KBM-7 (cell line): ENCODE results near the gene TSPAN9.

Source experiments
- DNase-seq: peaks from one replicate; pipeline ENCODE4 v3.0.0-alpha.2; 2015
- in situ Hi-C: fragments of 300-500 bp; cut with MboI; formaldehyde crosslinking; loops from 2 replicates; pipeline ENCODE4 v1.14.3; 2020; ENCODE audit warnings: low sequenced_read_pairs, low pct_unique_long_range_greater_than_20kb, mixed read lengths

Gene TSPAN9

DNA sequence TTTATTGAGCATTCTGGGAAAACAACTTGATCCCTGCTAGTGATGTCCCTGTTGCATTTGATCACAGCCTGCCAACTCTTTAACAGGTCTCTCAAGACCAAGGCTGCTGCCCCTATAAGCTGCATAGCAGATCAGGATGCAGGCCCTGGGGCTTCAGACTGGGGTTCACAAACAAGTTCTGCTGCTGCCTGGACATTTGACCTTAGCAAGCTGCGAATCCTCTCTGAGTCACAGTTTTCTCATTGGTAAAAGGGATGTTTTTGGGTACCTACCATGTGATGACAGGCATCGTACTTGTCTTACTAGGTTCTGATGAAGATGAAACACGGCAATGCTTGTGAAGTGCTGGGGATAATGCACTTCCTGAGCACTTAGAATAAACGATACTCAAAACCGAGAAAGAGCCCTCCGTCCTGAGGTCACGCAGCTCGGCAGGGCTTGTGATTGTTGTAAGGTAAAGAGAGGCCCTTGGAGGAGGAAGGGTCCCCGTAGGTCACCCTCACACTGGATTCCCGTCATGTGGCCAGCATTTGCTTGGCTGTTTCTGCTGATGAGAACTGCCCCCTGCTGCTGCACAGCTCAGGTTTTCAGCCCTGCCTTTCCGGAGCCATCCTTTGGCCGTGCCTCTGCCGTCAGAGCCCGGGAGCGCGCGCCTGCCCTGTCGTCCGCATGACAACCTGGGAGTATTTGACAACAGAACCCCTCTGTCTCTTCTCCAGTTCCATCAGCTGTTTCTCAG, 39.1 kb downstream of the TSPAN9 start:
- no peak for DNase-seq
- in situ Hi-C loops: no loop called here

DNA sequence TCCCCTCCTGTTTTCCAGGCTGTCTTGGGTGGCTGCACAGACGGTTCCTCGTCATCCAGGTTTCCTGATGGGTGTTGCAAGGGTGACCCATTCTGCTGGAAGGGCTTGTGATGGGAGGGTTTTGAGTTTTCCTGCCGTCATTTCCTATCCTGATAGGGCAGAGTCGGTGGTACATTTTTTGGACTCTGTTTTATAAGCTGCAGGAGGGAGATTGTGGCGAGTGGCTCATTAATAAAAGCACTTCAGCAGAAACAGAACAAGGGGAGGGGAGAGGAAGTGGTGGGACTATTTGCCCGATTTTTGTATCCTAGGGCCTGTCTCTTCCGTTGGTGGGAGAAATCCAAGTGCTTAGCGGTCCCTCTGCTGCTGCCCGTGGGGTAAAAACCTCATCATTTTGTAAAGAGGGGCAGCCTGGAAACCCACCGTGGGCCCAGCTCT, 40.0 kb downstream of the TSPAN9 start:
- in situ Hi-C loops: no loop called here
- no peak for DNase-seq

DNA sequence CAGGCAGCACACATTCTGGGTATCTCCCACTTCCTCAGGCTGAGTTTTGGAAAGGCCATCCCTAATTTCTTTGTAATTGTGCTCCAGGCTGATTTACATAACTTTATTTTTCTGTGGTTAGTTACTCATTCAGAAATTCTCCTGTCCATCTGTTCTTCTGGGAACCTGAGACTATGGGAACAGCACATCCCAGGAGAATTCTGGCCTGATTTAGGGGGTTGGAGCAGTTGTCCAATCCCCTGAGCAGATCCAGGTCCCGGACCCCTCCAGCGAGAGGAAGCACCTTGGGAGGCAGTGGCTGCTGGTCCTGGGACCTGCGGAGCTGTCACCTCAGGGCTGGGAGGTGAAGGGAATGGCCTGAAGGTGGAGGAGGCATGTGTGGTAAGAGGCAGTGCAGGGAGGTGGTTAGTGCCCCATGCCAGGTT, 40.4 kb downstream of the TSPAN9 start:
- DNase-seq: no peak
- in situ Hi-C loops: no loop called here

DNA sequence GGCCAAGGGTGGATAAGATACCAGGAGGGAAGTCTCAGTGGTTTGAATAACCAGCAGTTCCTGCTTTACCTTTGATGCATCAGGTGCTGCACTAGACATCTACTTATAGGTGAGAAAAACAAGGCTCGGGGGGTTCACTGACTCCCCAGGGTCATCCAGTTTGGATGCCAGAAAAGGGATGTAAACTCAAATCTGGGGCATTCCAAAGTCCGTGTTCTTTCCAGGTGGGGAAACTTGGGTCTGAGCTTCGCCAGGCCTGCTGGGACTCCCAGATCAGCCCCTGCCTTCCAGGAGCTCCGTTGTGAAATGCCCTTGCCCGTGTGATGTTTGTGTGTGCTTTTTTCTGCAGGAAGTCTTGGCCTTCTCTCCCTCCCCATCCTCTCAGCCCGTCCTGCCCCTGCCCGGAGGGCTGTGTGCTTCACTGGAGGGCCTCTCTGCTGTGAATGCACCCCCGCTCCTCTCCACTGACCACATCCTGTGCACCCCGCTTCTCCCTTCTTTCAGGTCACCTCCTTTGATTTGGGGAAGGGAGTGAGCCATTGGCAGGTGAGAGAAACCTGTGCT, 42.1 kb downstream of the TSPAN9 start:
- in situ Hi-C loops: no loop called here
- no peak for DNase-seq

DNA sequence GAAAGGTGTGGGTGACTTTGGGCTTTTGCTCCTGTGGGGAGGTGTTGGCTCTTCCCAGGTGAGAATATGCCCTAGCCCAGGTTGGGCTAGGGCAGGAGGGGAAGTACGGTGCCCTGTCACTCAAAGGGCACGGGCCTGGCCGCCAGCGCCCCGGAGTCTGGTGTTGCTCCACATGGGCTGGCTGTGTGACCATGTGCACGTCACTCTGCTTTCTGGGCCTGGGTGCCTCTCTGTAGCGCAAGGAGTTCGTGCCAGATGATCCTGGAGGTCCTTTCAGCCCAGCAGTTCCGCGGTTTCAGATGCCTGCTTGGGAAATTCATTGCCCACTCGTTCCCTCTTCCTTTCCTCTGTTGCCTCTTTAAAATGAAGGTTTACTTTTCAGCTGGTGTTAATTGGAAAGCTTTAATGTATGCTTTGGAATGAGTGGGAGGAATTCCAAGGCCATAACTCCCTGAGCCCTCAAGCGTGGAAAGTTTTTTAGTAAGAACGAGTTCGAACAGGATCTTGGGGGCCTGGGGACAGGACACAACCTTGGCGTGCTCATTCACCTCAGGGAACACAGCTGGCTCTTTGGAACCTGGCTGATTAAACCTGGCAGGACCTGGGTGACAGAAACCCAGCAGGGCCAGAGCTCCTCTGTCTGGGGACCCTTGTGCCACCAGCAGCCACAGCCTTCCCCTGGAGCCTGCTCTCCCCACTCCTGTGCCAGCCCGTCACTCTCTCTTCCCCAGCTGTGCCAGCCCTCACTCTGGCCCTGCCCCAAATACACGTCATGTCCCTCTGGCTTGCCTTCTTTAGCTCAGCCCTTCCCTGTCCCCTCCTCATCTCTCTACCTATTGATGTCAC, 42.8 kb downstream of the TSPAN9 start:
- in situ Hi-C loops: no loop called here

DNA sequence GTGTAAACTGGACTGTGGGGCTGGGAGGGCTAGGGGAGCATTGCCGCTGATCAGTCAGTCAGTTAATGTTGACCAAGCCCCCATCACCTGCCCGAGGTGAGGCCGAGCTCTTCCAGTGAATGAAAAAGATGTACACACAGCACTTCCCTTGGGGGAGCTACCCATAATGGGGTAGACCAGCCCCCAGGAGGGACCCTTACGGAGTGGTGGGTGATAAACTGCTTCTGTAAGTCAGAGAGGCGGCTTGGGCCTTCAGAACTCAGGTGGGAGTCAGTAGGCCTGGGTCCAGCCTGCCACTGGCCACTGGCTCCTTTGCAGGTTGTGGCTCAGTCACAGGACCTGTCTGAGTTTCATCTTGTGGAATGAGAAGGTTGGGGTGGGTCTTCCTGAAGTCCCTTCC, 43.5 kb downstream of the TSPAN9 start:
- DNase-seq: no peak

More for the DNA sequence above, 42.8 kb downstream of the TSPAN9 start:
- DNase-seq: no peak

DNA sequence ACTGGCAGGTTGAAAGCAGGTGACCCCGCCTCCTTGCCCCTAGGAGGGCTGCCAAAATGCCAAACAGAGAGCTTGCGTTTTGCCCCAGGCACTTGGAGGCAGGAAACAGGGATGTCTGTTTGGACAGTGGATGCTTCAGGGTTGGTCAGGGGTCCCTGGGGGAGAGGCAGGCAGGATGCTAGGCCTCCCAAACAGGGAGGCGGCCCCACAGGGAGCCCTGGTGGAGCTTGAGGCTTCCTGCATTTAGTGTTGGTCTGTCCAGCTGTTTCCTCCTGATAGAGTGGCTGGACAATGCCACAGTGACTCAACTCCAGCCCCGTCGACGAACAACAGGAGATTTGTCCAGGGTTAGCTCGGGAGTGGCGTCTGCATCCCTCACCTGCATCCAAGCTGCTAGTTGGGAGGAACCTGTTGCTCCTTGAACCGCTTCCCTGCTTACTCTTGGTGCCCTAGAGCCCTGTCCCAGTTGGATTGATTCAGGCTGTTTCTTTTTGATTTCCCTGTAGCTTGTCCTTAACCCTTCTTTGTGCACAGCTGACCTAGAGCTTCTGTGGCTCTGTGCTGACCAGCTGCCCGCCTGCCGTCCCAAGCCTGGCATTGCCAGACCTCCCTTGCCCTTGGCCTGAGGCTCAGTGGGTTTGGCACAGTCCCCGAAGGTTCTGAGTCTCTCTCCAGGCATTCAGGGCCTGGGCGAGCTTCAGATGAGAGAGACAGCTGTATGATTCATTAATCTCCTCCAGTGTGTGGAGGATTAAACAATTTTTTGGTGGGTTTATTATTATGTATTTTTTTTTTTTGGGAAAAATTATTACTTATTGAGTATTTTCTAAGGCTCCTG, 45.9 kb downstream of the TSPAN9 start:
- in situ Hi-C loops: no loop called here
- no peak for DNase-seq

More for the DNA sequence above, 43.5 kb downstream of the TSPAN9 start:
- in situ Hi-C loops: no loop called here

DNA sequence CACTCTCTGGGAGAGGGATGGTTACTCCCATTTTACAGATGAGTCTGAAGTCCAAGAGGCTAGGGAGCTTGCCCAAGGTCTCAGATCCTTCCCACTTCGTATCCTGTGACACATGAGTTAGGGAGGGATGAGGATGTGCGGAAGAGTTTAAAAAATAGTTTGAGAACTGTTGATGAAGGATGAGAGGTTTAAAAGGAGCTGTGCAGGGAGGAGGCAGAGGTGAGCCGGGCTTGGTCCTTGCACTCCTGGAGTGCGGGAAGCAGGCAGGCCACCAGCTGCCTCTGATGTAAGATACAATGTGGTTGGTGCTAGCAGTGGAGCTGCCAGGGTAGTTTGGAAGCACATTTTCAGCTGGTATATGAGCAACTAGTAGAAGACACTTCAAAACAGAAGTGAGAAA, 46.5 kb downstream of the TSPAN9 start:
- no peak for DNase-seq
- in situ Hi-C loops: no loop called here

DNA sequence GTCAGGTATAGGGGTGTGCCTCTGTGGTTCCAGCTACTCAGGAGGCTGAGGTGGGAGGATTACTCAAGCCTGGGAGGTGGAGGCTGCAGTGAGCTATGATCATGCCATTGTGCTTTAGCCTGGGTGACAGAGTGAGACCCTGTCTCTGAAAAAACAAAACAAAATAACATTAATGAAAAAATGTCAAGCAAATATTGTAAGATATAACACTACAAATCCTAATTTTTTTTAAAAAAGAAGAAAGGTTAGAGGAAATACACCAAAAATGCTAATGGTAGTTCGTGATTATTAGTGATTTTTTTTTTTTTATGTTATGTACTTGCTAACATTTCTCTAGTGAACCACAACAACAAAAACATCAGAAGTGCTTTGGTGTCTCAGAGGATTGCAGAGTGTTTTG, 47.7 kb downstream of the TSPAN9 start:
- DNase-seq: no peak
- in situ Hi-C loops: no loop called here

DNA sequence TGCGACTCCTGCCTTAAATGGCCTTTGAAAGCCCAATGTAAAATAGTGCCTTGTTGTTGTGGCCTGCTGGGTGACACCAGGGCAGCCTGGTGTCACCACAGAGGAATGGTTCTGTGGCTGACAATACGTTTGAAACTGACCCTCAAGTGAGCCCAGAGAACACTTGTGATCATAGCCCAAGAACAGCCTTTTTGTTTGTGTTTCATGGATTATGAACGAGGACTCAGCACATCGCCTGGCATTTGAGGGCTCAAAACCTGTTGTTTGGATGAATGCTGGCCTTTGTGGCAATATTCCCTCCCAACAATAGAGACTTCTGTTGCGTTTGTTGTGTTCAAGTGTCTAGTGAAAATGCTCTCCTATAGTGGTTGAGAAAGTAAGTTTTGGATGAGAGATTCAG, 48.5 kb downstream of the TSPAN9 start:
- no peak for DNase-seq
- in situ Hi-C loops: no loop called here

DNA sequence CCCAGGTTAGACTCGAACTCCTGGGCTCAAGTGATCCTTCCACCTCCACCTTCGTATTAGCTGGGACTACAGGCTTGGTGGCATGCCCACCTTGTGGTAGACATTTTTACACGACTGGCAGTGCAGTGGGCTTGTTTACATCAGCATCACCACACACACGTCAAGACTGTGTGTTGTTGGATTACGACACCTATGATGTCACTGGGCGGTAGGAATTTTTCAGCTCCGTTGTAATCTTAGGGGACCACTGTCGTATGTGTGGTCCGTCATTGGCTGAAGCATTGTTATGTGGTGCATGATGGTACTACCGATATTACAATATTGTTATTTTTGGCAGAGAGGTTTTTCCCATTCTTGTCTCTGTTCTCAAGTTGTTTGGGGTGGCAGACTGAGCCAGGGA, 50.7 kb downstream of the TSPAN9 start:
- in situ Hi-C loops: no loop called here
- no peak for DNase-seq

DNA sequence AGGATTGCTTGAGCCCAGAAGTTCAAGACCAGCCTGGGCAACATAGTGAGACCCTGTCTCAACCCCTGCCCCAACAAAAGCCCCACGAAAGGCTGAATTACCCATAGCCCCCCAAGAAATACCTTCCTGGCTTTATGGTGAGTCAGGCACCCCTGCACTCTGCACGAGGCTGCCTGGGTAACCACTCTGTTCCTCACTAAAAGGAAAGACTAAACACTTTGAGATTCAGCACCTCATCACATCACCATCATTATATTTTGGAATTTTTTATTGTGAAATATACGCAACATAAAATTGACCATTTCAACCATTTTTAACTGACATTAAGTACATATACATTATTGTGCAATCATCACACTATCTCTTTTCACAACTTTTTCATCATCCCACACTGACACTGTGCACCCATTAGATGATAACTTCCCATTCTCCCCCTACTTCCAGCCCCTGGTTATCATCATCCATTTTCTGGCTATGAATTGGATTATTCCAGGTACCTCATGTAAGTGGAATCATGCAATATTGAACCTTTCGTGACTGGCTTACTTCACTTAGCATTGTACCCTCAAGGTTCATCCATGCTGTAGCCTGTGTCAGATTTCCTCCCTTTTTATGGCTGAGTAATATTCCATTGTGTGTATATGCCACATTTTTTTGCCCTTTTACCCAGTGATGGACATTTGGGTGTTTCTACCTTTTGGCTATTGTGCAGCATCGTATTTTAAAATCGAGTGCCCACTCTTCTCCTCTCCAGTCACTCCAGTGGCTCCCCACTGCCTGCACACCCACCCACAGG, 51.5 kb downstream of the TSPAN9 start:
- DNase-seq: no peak
- in situ Hi-C loops: no loop called here

DNA sequence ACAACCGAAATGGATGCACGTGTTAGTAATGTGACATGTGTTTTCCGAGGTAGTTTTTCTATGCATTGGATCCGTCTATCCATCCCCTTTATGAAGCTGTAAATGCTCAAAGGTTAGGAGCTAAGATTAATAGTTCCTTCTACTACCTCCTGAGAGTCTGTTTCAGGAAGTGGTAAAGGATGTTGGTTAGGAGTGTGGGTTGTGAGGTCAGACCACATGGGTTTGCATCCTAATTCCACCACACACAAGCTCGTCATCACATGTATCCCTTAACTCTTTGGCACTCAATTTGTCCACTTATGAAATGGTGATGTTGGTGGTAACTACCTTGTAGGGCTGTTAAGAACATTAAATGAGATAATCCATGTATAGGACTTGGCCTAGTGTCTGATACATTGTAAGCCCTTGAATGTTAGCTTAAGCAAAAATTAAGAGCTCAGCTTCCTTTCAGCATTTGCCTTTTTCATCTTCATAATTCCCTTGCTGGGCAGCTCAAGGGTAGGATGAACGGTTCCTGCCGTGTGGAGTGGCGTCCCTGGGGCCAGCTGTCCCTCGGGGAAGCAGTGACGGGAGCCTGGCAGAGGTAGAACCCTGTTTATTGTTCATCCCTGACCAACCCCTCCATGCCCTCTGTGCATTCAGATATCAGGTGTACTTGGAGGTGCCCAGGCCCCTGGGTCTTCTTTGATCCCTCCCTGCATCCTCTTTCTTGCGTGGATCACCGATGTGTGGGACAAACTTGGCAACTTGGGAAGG, 52.3 kb downstream of the TSPAN9 start:
- DNase-seq: peak; percentile 94
- in situ Hi-C loops: loop anchor here (10.0 kb wide), 1 partner anchor 145 kb away; no protein-coding TSS in a partner anchor

DNA sequence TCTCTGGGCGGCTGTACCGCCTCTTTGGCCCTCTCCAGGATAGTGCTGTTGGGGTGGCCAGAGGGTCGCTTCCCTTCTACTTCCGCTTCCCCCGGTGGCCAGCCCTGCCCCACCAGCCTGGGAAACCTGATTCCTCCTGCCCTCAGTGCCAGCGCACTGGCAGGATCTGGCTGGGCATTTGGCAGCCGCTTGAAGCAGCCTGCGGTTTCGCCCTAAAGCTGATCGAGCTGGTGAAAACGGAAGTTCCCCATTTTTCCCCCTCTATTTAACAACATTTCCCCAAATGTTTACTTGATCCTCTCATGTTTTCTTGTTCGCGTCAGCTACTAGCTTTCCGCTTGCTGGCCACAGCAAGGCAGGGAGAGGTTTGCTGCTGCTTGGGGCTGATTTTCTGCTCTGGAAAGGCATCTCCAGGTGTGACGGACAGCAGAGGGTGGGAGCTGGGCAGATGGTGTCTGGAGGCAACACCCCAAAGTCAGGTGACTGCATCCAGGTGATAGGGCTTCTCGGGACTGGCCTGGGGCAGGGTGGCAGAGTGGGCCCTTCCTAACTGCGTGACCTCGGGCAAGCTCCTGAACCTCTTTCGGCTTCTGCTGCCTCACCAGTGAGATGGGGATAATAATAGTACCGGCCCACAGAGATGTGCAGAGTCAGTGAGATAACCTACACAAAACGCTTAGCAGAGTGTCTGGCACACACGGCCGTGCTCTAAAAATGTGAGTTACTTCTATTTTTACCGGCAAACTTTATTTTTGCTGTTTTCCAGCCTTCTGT, 53.1 kb downstream of the TSPAN9 start:
- peak; percentile 56 for DNase-seq
- in situ Hi-C loops: loop anchor here (10.0 kb wide), 1 partner anchor 145 kb away; no protein-coding TSS in a partner anchor

DNA sequence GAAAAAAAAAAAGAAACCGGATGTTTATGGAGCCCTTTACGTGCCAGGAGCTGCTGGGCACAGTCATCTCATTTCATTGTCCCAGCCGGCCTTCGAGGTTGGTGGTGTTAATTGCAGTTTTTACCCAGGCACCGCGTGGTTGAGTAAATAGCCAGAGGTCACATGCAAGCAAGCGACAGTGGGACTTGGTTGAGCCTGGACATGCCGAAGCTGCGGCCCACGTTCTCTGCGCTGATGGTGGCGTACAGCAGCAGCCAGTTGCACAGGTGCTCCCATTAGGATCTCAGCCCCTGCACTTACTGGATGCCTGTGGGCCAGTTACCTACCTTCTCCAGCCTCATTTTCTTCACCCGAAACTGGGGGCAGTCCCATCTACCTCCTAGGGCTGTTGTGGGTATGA, 54.0 kb downstream of the TSPAN9 start:
- DNase-seq: no peak
- in situ Hi-C loops: loop anchor here (10.0 kb wide), 1 partner anchor 144 kb away; no protein-coding TSS in a partner anchor

DNA sequence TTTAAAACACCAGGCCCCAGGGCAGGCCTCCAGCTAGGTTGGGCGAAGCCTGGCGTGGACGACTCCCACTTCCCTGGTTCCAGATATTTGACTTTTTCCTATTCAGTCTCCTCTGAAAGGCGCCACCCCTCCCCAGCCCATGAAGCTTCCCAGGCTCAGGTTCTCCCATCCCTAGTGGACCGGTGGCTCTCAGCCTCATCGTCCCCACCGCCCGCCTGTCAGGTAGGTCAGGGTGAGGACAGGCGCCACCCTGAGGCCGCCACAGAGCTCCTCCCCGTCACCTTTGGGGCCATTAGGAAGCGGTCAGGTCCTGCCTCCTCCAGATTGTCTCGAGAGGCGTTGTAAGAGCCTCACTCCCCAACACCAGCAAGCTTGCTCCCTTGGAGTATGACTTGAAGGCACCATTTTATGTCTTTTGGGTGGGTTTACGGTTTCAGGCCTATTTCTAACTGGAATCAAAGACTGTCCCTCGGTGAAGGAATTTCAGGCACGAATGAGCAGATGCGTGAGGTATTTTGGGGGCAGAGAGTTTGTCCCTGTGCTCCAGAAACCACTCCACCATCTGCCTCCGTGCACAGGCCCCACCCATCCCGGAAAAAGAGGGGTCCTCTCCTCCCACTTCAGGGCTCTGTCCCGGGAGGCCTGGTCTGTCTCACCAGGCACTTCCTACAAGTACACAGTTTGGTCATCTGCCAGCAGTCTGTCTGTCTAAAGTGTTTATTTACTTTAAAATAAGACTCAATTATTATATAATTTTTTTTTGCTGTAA, 55.6 kb downstream of the TSPAN9 start:
- no peak for DNase-seq
- in situ Hi-C loops: loop anchor here (10.0 kb wide), 1 partner anchor 142 kb away; no protein-coding TSS in a partner anchor
